HEK293 (cell line): ENCODE results near the gene MVB12B.

Experiments used
- CTCF ChIA-PET: fragments of 350-600 bp; formaldehyde crosslinking; extraction: SDS; loops from one replicate; lab custom pipeline; 2021; ENCODE audit warnings: antibody characterized with exemption; lab: Yijun Ruan, JAX
- POLR2A ChIA-PET: fragments of 300-600 bp; formaldehyde crosslinking; extraction: SDS; loops from one replicate; lab custom pipeline; 2020; ENCODE audit warnings: antibody characterized with exemption, inconsistent platforms; lab: Yijun Ruan, JAX
- H3K27ac ChIP-seq: fragments of 200-500 bp; sonication (Bioruptor generic); 2 replicates; pipeline ENCODE4 v1.5.1; 2014; ENCODE audit warnings: low read depth, low read length, control low read depth, inconsistent platforms; ENCODE audit errors: extremely low read depth
- H3K36me3 ChIP-seq, 2 experiments: fragments of 200-500 bp in 1 of 2; sonication (Bioruptor generic) in 1 of 2; 1 replicate in 1 of 2; 2 replicates in 1 of 2; pipeline ENCODE4 v1.5.1; 2014 to 2017; ENCODE audit warnings: inconsistent platforms in 2 of 2, low read length in 2 of 2; ENCODE audit not compliant: control insufficient read depth in 2 of 2, insufficient read depth in 1 of 2
- H3K4me1 ChIP-seq: fragments of 200-500 bp; sonication (Bioruptor generic); 2 replicates; pipeline ENCODE4 v1.5.1; 2014; ENCODE audit warnings: mild to moderate bottlenecking, low read length, inconsistent platforms; ENCODE audit not compliant: control insufficient read depth, insufficient read depth
- H3K4me3 ChIP-seq: 2 replicates; pipeline ENCODE4 v1.5.1; 2011; ENCODE audit warnings: low read depth, mild to moderate bottlenecking, control low read depth, low read length, moderate library complexity
- H3K9me3 ChIP-seq: fragments of 200-500 bp; sonication (Bioruptor generic); 2 replicates; pipeline ENCODE4 v1.5.1; 2014; ENCODE audit warnings: low read depth, low read length, inconsistent platforms; ENCODE audit not compliant: control insufficient read depth, insufficient read depth
- EGR2 ChIP-seq: fragments of 450-650 bp; formaldehyde crosslinking; IDR thresholded peaks from 2 replicates; pipeline ENCODE4 v1.5.1; 2016; ENCODE audit warnings: low read depth, missing biosample characterization, missing genetic modification characterization
- GLIS1 ChIP-seq: fragments of 450-650 bp; formaldehyde crosslinking; IDR thresholded peaks from 2 replicates; pipeline ENCODE4 v1.5.1; 2016; ENCODE audit warnings: missing biosample characterization, missing genetic modification characterization
- HOXC10 ChIP-seq: sonication (generic); formaldehyde crosslinking; IDR thresholded peaks from 2 replicates; pipeline ENCODE4 v1.8.1; 2023; ENCODE audit warnings: mild to moderate bottlenecking, missing genetic modification reagents
- MEIS1 ChIP-seq: sonication (generic); formaldehyde crosslinking; IDR thresholded peaks from 2 replicates; pipeline ENCODE4 v1.8.1; 2022; ENCODE audit warnings: missing genetic modification reagents, mild to moderate bottlenecking, borderline replicate concordance
- PRDM1 ChIP-seq: fragments of 450-650 bp; formaldehyde crosslinking; IDR thresholded peaks from 2 replicates; pipeline ENCODE4; 2016; ENCODE audit warnings: missing biosample characterization, missing genetic modification characterization
- WT1 ChIP-seq: fragments of 450-650 bp; formaldehyde crosslinking; IDR thresholded peaks from 2 replicates; pipeline ENCODE4 v1.5.1; 2016; ENCODE audit warnings: missing biosample characterization, missing genetic modification characterization
- YY1 ChIP-seq: fragments of 450-650 bp; formaldehyde crosslinking; IDR thresholded peaks from 2 replicates; pipeline ENCODE4 v1.5.1; 2018; ENCODE audit warnings: missing biosample characterization, missing genetic modification characterization
- ZBTB7A ChIP-seq: fragments of 450-650 bp; formaldehyde crosslinking; IDR thresholded peaks from 2 replicates; pipeline ENCODE4 v1.5.1; 2016; ENCODE audit warnings: low read depth, missing biosample characterization, missing genetic modification characterization
- ZEB2 ChIP-seq: fragments of 450-650 bp; formaldehyde crosslinking; IDR thresholded peaks from 2 replicates; pipeline ENCODE4 v1.5.1; 2016; ENCODE audit warnings: missing biosample characterization, missing genetic modification characterization
- ZFP69B ChIP-seq: fragments of 450-650 bp; formaldehyde crosslinking; IDR thresholded peaks from 2 replicates; pipeline ENCODE4 v1.5.1; 2016; ENCODE audit warnings: missing biosample characterization, missing genetic modification characterization
- ZIC2 ChIP-seq: fragments of 450-650 bp; formaldehyde crosslinking; IDR thresholded peaks from 2 replicates; pipeline ENCODE4 v1.5.1; 2016; ENCODE audit warnings: missing biosample characterization, missing genetic modification characterization
- ZNF112 ChIP-seq: fragments of 450-650 bp; formaldehyde crosslinking; IDR thresholded peaks from 2 replicates; pipeline ENCODE4 v1.5.0; 2017; ENCODE audit warnings: missing biosample characterization, missing genetic modification characterization
- ZNF140 ChIP-seq: fragments of 450-650 bp; formaldehyde crosslinking; IDR thresholded peaks from 2 replicates; pipeline ENCODE4 v1.5.1; 2016; ENCODE audit warnings: missing biosample characterization, missing genetic modification characterization
- ZNF174 ChIP-seq: fragments of 450-650 bp; formaldehyde crosslinking; IDR thresholded peaks from 2 replicates; pipeline ENCODE4 v1.5.0; 2017; ENCODE audit warnings: missing biosample characterization, mild to moderate bottlenecking, missing genetic modification characterization
- ZNF214 ChIP-seq: fragments of 450-650 bp; formaldehyde crosslinking; IDR thresholded peaks from 2 replicates; pipeline ENCODE4 v1.5.1; 2017; ENCODE audit warnings: missing biosample characterization, mild to moderate bottlenecking, missing genetic modification characterization, borderline replicate concordance
- ZNF501 ChIP-seq: fragments of 450-650 bp; formaldehyde crosslinking; IDR thresholded peaks from 2 replicates; pipeline ENCODE4 v1.5.1; 2016; ENCODE audit warnings: missing biosample characterization, missing genetic modification characterization
- ZNF549 ChIP-seq: fragments of 450-650 bp; IDR thresholded peaks from 2 replicates; pipeline ENCODE4 v1.5.1; 2018; ENCODE audit warnings: missing biosample characterization, missing genetic modification characterization, mild to moderate bottlenecking, inconsistent platforms, moderate library complexity
- ZNF596 ChIP-seq: fragments of 450-650 bp; IDR thresholded peaks from 2 replicates; pipeline ENCODE4 v1.5.0; 2018; ENCODE audit warnings: missing biosample characterization, mild to moderate bottlenecking, missing genetic modification characterization, moderate library complexity
- ZNF600 ChIP-seq: fragments of 450-650 bp; formaldehyde crosslinking; IDR thresholded peaks from 2 replicates; pipeline ENCODE4 v1.5.1; 2016; ENCODE audit warnings: missing biosample characterization, missing genetic modification characterization
- ZNF701 ChIP-seq: fragments of 450-650 bp; formaldehyde crosslinking; IDR thresholded peaks from 2 replicates; pipeline ENCODE4 v1.5.1; 2016; ENCODE audit warnings: missing biosample characterization, missing genetic modification characterization
- ZNF830 ChIP-seq: fragments of 450-650 bp; IDR thresholded peaks from 2 replicates; pipeline ENCODE4 v1.5.0; 2018; ENCODE audit warnings: missing biosample characterization, missing genetic modification characterization, low read depth, mild to moderate bottlenecking, moderate library complexity
- TF ChIP-seq, protein P1 (sequence below): fragments of 450-650 bp; formaldehyde crosslinking; IDR thresholded peaks from 2 replicates; pipeline ENCODE4 v1.5.1; 2016; ENCODE audit warnings: missing biosample characterization, missing genetic modification characterization
- TF ChIP-seq, protein P2 (sequence below): fragments of 450-650 bp; formaldehyde crosslinking; optimal IDR thresholded peaks from 2 replicates; pipeline ENCODE3; 2016; ENCODE audit warnings: missing biosample characterization, mild to moderate bottlenecking, missing genetic modification characterization
- TF ChIP-seq, protein P3 (sequence below): fragments of 450-650 bp; formaldehyde crosslinking; IDR thresholded peaks from 2 replicates; pipeline ENCODE4 v1.5.1; 2016; ENCODE audit warnings: missing biosample characterization, missing genetic modification characterization
- TF ChIP-seq, protein P4 (sequence below): sonication (generic); formaldehyde crosslinking; IDR thresholded peaks from 2 replicates; pipeline ENCODE4 v1.8.1; 2022; ENCODE audit warnings: mild to moderate bottlenecking, moderate library complexity, missing genetic modification reagents
- TF ChIP-seq, protein P5 (sequence below): fragments of 450-650 bp; formaldehyde crosslinking; IDR thresholded peaks from 2 replicates; pipeline ENCODE4 v1.5.1; 2017; ENCODE audit warnings: missing biosample characterization, missing genetic modification characterization
- TF ChIP-seq, protein P6 (sequence below): fragments of 450-650 bp; formaldehyde crosslinking; IDR thresholded peaks from 2 replicates; pipeline ENCODE4 v1.5.1; 2017; ENCODE audit warnings: missing biosample characterization, missing genetic modification characterization

MVB12B gene

DNA sequence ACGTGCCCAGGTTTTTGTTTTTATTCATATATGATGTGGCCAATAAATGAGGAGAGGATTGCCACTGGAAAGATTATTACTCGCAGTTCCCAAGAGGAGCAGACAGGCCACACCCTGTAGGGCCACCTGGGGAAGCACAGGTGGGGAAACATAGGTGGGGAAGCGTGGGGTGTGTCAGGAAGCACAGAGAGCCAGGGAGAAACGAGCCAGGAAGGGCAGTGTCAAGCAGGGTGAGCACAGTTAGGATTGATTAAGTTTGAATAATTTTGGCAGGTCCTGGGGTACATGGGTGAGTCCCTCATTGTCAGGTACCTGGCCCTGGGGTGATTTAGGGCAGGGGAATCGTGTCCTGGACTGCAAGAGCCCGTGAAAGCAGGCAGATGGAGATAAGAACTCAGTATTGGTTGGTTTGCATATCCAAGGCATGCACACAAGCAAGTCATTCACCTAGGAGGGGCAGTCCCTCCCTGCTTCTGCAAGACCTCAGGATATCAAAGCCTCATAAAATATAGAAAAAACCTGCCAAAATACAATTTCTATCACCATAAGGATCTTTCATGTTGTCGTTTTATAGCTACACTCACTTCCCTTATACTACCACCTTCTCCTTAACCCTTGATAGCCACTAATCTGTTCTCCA lies 22.4 kb downstream of the MVB12B start:
- H3K4me3 ChIP-seq = no peak overlapping the region
- no peaks in the 10 kb centered on the region; the same call in 1 of the 2 replicates for H3K9me3 ChIP-seq
- peaks cover 0 to 19% of the 10 kb centered on the region in 2 experiments; a peak in 1 of 3 replicates for H3K36me3 ChIP-seq
- 0 out of 2 replicates have a peak, but pooled peaks cover 2% of the 10 kb centered on the region for H3K4me1 ChIP-seq
- ChIA-PET CTCF (no interaction called here), POLR2A (no interaction called here)
- no peak overlapping the region for H3K27ac ChIP-seq
- no peak for TF ChIP-seq ZNF501 (tag by site-specific recombination)
- TF ChIP-seq MEIS1 = no peak
- TF ChIP-seq ZNF596 (tag by site-specific recombination) = no peak
- TF ChIP-seq YY1 (tag by site-specific recombination) = no peak
- TF ChIP-seq, protein P1, sequence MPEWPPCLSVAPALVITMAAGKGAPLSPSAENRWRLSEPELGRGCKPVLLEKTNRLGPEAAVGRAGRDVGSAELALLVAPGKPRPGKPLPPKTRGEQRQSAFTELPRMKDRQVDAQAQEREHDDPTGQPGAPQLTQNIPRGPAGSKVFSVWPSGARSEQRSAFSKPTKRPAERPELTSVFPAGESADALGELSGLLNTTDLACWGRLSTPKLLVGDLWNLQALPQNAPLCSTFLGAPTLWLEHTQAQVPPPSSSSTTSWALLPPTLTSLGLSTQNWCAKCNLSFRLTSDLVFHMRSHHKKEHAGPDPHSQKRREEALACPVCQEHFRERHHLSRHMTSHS = no peak
- TF ChIP-seq ZNF112 (tag by site-specific recombination) = no peak
- no peak for TF ChIP-seq WT1 (tag by site-specific recombination)
- TF ChIP-seq, protein P2, sequence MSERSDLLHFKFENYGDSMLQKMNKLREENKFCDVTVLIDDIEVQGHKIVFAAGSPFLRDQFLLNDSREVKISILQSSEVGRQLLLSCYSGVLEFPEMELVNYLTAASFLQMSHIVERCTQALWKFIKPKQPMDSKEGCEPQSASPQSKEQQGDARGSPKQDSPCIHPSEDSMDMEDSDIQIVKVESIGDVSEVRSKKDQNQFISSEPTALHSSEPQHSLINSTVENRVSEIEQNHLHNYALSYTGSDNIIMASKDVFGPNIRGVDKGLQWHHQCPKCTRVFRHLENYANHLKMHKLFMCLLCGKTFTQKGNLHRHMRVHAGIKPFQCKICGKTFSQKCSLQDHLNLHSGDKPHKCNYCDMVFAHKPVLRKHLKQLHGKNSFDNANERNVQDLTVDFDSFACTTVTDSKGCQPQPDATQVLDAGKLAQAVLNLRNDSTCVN (tag by site-specific recombination) = no peak
- TF ChIP-seq, protein P3, sequence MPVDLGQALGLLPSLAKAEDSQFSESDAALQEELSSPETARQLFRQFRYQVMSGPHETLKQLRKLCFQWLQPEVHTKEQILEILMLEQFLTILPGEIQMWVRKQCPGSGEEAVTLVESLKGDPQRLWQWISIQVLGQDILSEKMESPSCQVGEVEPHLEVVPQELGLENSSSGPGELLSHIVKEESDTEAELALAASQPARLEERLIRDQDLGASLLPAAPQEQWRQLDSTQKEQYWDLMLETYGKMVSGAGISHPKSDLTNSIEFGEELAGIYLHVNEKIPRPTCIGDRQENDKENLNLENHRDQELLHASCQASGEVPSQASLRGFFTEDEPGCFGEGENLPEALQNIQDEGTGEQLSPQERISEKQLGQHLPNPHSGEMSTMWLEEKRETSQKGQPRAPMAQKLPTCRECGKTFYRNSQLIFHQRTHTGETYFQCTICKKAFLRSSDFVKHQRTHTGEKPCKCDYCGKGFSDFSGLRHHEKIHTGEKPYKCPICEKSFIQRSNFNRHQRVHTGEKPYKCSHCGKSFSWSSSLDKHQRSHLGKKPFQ (tag by site-specific recombination) = no peak
- TF ChIP-seq ZNF701 (tag by site-specific recombination) = no peak
- no peak for TF ChIP-seq GLIS1 (tag by site-specific recombination)
- TF ChIP-seq, protein P4, sequence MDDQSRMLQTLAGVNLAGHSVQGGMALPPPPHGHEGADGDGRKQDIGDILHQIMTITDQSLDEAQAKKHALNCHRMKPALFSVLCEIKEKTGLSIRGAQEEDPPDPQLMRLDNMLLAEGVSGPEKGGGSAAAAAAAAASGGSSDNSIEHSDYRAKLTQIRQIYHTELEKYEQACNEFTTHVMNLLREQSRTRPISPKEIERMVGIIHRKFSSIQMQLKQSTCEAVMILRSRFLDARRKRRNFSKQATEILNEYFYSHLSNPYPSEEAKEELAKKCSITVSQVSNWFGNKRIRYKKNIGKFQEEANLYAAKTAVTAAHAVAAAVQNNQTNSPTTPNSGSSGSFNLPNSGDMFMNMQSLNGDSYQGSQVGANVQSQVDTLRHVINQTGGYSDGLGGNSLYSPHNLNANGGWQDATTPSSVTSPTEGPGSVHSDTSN (CRISPR knock-in tag) = no peak
- no peak for TF ChIP-seq ZFP69B (tag by site-specific recombination)
- TF ChIP-seq ZNF600 = no peak
- no peak for TF ChIP-seq ZIC2 (tag by site-specific recombination)
- TF ChIP-seq ZNF549 (tag by site-specific recombination) = no peak
- TF ChIP-seq ZNF214 (tag by site-specific recombination) = no peak
- TF ChIP-seq ZBTB7A = no peak
- no peak for TF ChIP-seq ZNF830 (tag by site-specific recombination)
- TF ChIP-seq ZEB2 (tag by site-specific recombination) = no peak

DNA sequence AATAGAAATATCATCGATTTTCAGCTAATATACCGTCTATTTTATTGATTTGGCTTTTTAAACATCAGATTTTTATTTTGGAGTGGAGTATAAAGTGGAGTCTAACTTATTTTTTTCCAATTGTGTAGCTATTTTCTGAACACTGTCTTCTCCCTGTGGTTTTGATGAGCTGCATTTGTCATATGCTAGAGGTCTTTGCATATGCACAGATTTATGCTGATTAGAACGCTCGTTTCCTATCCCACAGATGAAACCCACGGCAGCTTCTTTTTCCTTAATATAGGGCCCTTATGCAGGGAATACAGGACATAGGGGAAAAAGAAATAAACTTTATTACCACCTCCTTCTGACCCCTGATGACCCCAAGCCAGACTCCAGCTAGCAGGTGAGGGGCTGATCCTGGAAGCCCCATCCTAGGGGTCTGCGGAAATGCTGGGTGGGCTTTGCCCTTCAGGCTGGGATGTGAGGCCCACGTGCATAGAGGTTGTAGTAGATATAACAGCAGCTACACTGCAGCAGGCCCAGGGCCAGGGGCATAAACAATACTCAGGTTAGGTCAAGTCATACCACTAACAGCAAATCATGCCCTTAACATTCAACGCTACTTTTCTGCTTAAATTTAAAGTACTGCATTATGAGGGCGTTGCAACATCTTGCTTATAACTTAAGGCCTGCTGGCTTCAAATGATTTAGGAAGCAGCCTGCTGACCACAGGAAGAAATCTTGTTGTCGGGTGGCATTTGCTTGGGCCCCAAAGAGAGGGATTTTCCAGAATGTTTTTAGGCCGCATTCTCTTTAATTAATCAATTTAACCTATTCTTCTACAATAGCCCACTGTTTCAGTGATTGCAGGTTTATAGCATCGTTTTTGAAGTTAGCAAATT lies 28.5 kb downstream of the MVB12B start:
- Histone ChIP-seq H3K4me1 (no peaks in the 10 kb centered on the region), H3K36me3 (peaks cover 0 to 4% of the 10 kb centered on the region in 2 experiments; a peak in 1 of 3 replicates), H3K27ac (no peak overlapping the region), H3K4me3 (no peak overlapping the region), H3K9me3 (no peaks in the 10 kb centered on the region; the same call in 1 of the 2 replicates)
- POLR2A ChIA-PET = no interaction called here
- CTCF ChIA-PET = no interaction called here
- TF ChIP-seq ZNF140 (tag by site-specific recombination) (no peak), HOXC10 (CRISPR knock-in tag) (no peak), PRDM1 (tag by site-specific recombination) (no peak), ZNF174 (tag by site-specific recombination) (no peak), EGR2 (no peak)
- TF ChIP-seq, protein P5, sequence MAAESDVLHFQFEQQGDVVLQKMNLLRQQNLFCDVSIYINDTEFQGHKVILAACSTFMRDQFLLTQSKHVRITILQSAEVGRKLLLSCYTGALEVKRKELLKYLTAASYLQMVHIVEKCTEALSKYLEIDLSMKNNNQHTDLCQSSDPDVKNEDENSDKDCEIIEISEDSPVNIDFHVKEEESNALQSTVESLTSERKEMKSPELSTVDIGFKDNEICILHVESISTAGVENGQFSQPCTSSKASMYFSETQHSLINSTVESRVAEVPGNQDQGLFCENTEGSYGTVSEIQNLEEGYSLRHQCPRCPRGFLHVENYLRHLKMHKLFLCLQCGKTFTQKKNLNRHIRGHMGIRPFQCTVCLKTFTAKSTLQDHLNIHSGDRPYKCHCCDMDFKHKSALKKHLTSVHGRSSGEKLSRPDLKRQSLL (tag by site-specific recombination) = no peak
- TF ChIP-seq, protein P6, sequence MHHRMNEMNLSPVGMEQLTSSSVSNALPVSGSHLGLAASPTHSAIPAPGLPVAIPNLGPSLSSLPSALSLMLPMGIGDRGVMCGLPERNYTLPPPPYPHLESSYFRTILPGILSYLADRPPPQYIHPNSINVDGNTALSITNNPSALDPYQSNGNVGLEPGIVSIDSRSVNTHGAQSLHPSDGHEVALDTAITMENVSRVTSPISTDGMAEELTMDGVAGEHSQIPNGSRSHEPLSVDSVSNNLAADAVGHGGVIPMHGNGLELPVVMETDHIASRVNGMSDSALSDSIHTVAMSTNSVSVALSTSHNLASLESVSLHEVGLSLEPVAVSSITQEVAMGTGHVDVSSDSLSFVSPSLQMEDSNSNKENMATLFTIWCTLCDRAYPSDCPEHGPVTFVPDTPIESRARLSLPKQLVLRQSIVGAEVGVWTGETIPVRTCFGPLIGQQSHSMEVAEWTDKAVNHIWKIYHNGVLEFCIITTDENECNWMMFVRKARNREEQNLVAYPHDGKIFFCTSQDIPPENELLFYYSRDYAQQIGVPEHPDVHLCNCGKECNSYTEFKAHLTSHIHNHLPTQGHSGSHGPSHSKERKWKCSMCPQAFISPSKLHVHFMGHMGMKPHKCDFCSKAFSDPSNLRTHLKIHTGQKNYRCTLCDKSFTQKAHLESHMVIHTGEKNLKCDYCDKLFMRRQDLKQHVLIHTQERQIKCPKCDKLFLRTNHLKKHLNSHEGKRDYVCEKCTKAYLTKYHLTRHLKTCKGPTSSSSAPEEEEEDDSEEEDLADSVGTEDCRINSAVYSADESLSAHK (tag by site-specific recombination) = no peak
